ENCODE data around the gene UBAP2L.
A peak's percentile ranks its signal among the peaks of the same experiment; 100 is the strongest.

DNA sequence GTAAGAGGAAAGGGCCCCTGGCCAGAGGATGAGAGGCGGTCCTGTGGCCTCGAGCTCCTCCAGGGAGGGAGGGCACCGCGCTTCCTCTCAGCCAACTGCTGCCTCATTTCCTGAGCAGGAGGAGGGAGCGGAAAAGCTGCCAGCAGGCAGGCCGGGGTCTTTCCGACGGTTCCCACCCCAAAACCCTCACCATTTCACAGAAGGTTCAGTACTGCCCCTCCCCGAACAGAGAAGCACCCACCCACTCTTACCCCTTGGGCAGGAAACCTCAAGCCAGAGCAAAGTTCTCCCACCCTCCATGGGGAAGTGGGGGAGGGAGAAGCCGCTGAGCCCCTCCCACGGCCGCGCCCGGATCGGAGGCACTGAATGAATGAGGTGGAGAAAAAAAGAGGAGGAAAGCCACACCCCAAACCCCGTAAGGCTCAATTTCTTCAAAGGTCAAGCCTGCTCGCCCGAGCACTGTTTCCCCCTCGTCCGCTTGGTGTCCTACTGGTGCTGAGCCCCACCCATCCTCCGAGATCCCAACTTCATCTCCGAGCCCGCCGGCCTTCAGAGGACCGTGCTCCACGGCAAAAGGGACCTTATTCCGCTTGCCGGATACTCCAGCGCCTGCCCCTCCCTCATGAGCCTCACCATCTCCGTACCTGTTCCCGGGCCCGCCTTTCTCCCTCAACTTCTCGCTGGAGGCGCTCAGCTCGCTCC is 38.3 kb upstream of the UBAP2L start:
- TF ChIP-seq, protein P1, sequence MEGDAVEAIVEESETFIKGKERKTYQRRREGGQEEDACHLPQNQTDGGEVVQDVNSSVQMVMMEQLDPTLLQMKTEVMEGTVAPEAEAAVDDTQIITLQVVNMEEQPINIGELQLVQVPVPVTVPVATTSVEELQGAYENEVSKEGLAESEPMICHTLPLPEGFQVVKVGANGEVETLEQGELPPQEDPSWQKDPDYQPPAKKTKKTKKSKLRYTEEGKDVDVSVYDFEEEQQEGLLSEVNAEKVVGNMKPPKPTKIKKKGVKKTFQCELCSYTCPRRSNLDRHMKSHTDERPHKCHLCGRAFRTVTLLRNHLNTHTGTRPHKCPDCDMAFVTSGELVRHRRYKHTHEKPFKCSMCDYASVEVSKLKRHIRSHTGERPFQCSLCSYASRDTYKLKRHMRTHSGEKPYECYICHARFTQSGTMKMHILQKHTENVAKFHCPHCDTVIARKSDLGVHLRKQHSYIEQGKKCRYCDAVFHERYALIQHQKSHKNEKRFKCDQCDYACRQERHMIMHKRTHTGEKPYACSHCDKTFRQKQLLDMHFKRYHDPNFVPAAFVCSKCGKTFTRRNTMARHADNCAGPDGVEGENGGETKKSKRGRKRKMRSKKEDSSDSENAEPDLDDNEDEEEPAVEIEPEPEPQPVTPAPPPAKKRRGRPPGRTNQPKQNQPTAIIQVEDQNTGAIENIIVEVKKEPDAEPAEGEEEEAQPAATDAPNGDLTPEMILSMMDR (IDR thresholded peaks at IDR 0.05) = no peak
- TF ChIP-seq POLR2A (IDR thresholded peaks at IDR 0.05) = peak in 1 of 2 donors; percentile 27

All from Peyer's patch (tissue), 4 donors.